CD14-positive monocyte (primary cell): ENCODE results near the gene LRRTM3. TPM values are rescaled to one million over a fixed set of nuclear protein-coding genes. Genes with fewer than 3 reads are reported as not detected.

Experiments
- DNase-seq, 3 donors: peaks; one replicate each; pipeline ENCODE4 v3.0.0-alpha.2; 2011 to 2022
- H2AFZ ChIP-seq: 2 replicates; pipeline ENCODE4 v1.6.0; 2012; ENCODE audit warnings: mild to moderate bottlenecking, low read depth, low read length, inconsistent platforms; ENCODE audit not compliant: insufficient read depth, poor library complexity, severe bottlenecking
- H3K27ac ChIP-seq, 2 donors: 1 replicate in 1 of 2; 2 replicates in 1 of 2; pipeline ENCODE4 v1.5.1; 2012 to 2013; ENCODE audit warnings: low read length in 2 of 2, control low read depth in 1 of 2, inconsistent platforms in 1 of 2, low read depth in 1 of 2, mild to moderate bottlenecking in 1 of 2
- H3K27me3 ChIP-seq, 2 donors: one replicate each; pipeline versions ENCODE4 v1.6.0 to v1.6.1; 2011 to 2013; ENCODE audit warnings: low read length in 2 of 2; ENCODE audit not compliant: control insufficient read depth in 2 of 2, insufficient read depth in 2 of 2
- H3K36me3 ChIP-seq, 2 donors: replicated peaks in 1 of 2; 1 replicate in 1 of 2; 2 replicates in 1 of 2; pipeline versions ENCODE4 v1.5.1 to v1.6.1; 2012 to 2013; ENCODE audit warnings: low read length in 2 of 2, control low read depth in 1 of 2, inconsistent platforms in 1 of 2, mild to moderate bottlenecking in 1 of 2; ENCODE audit not compliant: insufficient read depth in 2 of 2, control insufficient read depth in 1 of 2
- H3K4me1 ChIP-seq, 2 donors: 1 replicate in 1 of 2; 2 replicates in 1 of 2; pipeline versions ENCODE4 v1.5.1 to v1.6.1; 2012 to 2013; ENCODE audit warnings: low read length in 2 of 2, control low read depth in 1 of 2, inconsistent platforms in 1 of 2, mild to moderate bottlenecking in 1 of 2, moderate library complexity in 1 of 2; ENCODE audit not compliant: insufficient read depth in 2 of 2, control insufficient read depth in 1 of 2
- H3K4me2 ChIP-seq: replicated peaks from 2 replicates; pipeline ENCODE3; 2012; ENCODE audit warnings: low read length, moderate library complexity, mild to moderate bottlenecking; ENCODE audit not compliant: poor library complexity, severe bottlenecking; ENCODE audit errors: extremely low read depth
- H3K4me3 ChIP-seq, 3 experiments: fragments of 200-600 bp in 1 of 3; sonication (generic) in 1 of 3; replicated peaks in 1 of 3; 1 replicate in 2 of 3; 2 replicates in 1 of 3; pipeline ENCODE4 v1.5.1; 2011 to 2013; ENCODE audit warnings: low read length in 3 of 3, mild to moderate bottlenecking in 3 of 3, control low read depth in 2 of 3, low read depth in 2 of 3, inconsistent platforms in 1 of 3, moderate library complexity in 1 of 3
- H3K79me2 ChIP-seq: 2 replicates; pipeline ENCODE4 v1.6.0; 2012; ENCODE audit warnings: mild to moderate bottlenecking, control low read depth, inconsistent platforms, low read length, moderate library complexity; ENCODE audit not compliant: insufficient read depth
- H3K9ac ChIP-seq: 2 replicates; pipeline ENCODE4 v1.6.0; 2017; ENCODE audit warnings: low read length, mild to moderate bottlenecking; ENCODE audit not compliant: insufficient read depth, poor library complexity, severe bottlenecking
- H3K9me3 ChIP-seq, 2 donors: replicated peaks in 1 of 2; 1 replicate in 1 of 2; 2 replicates in 1 of 2; pipeline versions ENCODE4 v1.5.1 to v1.6.1; 2012 to 2013; ENCODE audit warnings: low read length in 2 of 2, control low read depth in 1 of 2; ENCODE audit not compliant: control insufficient read depth in 1 of 2, insufficient read depth in 1 of 2
- H4K20me1 ChIP-seq: 2 replicates; pipeline ENCODE4 v1.6.0; 2012; ENCODE audit warnings: mild to moderate bottlenecking, low read length, control low read depth, moderate library complexity; ENCODE audit not compliant: insufficient read depth
- H3K27ac Mint-ChIP-seq, 7 donors: one replicate each; pipeline ENCODE4 v1.8.0; 2020; ENCODE audit warnings: mild to moderate bottlenecking in 7 of 7, mixed read lengths in 7 of 7, moderate library complexity in 6 of 7, inconsistent platforms in 2 of 7
- H3K27me3 Mint-ChIP-seq, 3 donors: one replicate each; pipeline ENCODE4 v1.8.0; 2021 to 2022; ENCODE audit warnings: low read depth in 3 of 3, mild to moderate bottlenecking in 3 of 3, mixed read lengths in 3 of 3, moderate library complexity in 3 of 3, inconsistent platforms in 1 of 3
- H3K36me3 Mint-ChIP-seq, 2 donors: one replicate each; pipeline ENCODE4 v1.8.0; 2020; ENCODE audit warnings: mixed read lengths in 2 of 2, inconsistent platforms in 1 of 2, mild to moderate bottlenecking in 1 of 2
- H3K4me1 Mint-ChIP-seq: one replicate; pipeline ENCODE4 v1.8.0; 2020; ENCODE audit warnings: mild to moderate bottlenecking, mixed read lengths
- H3K4me3 Mint-ChIP-seq, 2 donors: one replicate each; pipeline ENCODE4 v1.8.0; 2020; ENCODE audit warnings: mild to moderate bottlenecking in 2 of 2, mixed read lengths in 2 of 2, moderate library complexity in 1 of 2
- H3K9me3 Mint-ChIP-seq, 7 donors: one replicate each; pipeline ENCODE4 v1.8.0; 2020 to 2022; ENCODE audit warnings: mixed read lengths in 7 of 7, mild to moderate bottlenecking in 6 of 7, moderate library complexity in 6 of 7, inconsistent platforms in 2 of 7
- CTCF ChIP-seq: fragments of 200-600 bp; IDR thresholded peaks from one replicate; pipeline ENCODE4 v1.8.0; 2022; ENCODE audit warnings: antibody characterized with exemption, mild to moderate bottlenecking
- WGBS: methylation state at CpG from one replicate; pipeline ENCODE4 v1.1.5; 2013; ENCODE audit warnings: missing lambda C conversion rate; ENCODE audit not compliant: insufficient coverage; 5-methylcytosine and 5-hydroxymethylcytosine counted together
- intact Hi-C, 2 donors: fragments of 100-400 bp; cut with micrococcal nuclease; formaldehyde crosslinking; loops; one replicate each; pipeline versions ENCODE4 v1.15.0 to v1.15.1; 2023
- polyA plus RNA-seq, 3 donors: library from polyadenylated mRNA; depleted of rRNA in 1 of 3; unstranded in 2 of 3; stranded (reverse) in 1 of 3; fragments of 300-500 nt in 2 of 3; fragments of >200 nt in 1 of 3; fragmentation: Illumina TruSeq in 2 of 3; gene quantifications; 1 replicate in 2 of 3; 2 replicates in 1 of 3; pipeline ENCODE4 v1.2.3, GENCODE V29; 2012 to 2021

LRRTM3 gene
- polyA plus RNA-seq, 3 donors = not detected

DNA sequence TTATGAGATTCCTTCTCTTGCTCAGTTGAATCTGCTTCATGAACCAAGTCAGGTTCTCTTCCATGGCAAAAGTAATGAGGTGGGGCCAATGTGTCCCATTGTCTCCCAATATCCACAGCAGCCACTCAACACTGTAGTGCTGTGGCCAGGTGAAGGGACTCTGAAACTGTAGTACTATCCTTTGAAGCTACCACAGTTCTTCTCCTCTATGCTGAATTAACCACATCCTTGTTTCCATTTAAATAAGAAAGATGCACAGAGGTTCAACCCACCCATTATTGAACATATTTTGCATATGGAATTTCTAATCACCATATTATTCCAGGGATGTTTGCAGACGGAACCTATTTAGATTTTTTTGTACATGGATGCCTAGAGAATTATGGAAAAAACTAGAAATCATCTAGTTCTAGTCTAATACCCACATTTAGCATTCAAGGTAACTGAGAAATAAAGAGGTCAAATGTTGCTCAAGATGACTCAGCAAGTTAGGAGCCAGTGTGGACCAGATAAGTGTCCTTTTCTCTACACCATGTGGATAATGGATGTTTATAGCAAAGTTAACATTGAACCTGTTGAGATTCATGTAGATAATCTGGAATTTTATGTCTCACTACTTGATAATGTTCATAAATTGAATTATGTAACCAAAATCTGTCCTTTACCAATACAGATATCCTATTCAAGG lies 64.5 kb downstream of the LRRTM3 start:
- H3K4me1 ChIP-seq = no peaks in the 10 kb centered on the region

DNA sequence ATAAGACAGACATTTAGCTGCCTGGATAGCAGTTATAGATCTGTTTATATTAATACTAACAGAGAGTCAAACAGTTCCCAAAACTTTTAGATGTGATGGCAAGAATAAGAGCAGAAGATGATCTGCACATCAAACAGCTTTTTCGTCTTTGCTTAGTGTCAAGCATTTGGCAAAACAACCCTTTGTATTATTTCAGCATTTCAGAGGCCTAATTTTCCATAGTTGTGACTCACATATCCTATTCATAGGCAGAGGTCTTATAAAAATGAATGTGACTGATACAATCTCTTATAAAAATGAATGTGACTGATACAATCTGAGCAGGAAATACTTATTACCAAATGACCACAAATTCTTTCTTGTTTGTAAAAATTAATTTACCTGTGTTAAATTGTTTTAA lies 71.2 kb downstream of the LRRTM3 start:
- no CpG with 5 or more reads among the region's 1 CpG for WGBS
- DNase-seq = no peak
- Mint-ChIP-seq H3K36me3 (no peaks in the 10 kb centered on the region), H3K27ac (no peak overlapping the region), H3K27me3 (no peaks in the 10 kb centered on the region), H3K4me1 (no peaks in the 10 kb centered on the region), H3K9me3 (peaks cover 0 to 2% (median 0%) of the 10 kb centered on the region in 7 donors), H3K4me3 (no peak overlapping the region)
- H3K4me3 ChIP-seq = no peak overlapping the region
- no peaks in the 10 kb centered on the region for H3K79me2 ChIP-seq
- TF ChIP-seq CTCF = no peak
- H3K9ac ChIP-seq = no peak overlapping the region
- no peaks in the 10 kb centered on the region for H3K4me1 ChIP-seq
- H3K9me3 ChIP-seq = no peaks in the 10 kb centered on the region
- no peaks in the 10 kb centered on the region for H4K20me1 ChIP-seq
- intact Hi-C loops = no loop called here
- H3K4me2 ChIP-seq = no peak overlapping the region
- H2AFZ ChIP-seq = no peak overlapping the region
- H3K27me3 ChIP-seq = no peaks in the 10 kb centered on the region
- no peaks in the 10 kb centered on the region for H3K36me3 ChIP-seq
- H3K27ac ChIP-seq = no peak overlapping the region

More for the DNA sequence above, 64.5 kb downstream of the LRRTM3 start:
- Mint-ChIP-seq H3K4me3 (no peak overlapping the region), H3K9me3 (no peaks in the 10 kb centered on the region), H3K4me1 (no peaks in the 10 kb centered on the region), H3K36me3 (no peaks in the 10 kb centered on the region), H3K27me3 (peaks cover 0 to 2% (median 0%) of the 10 kb centered on the region in 3 donors), H3K27ac (no peak overlapping the region)
- DNase-seq = no peak
- Histone ChIP-seq H3K9ac (no peak overlapping the region), H3K9me3 (no peaks in the 10 kb centered on the region), H3K4me2 (no peak overlapping the region), H4K20me1 (no peaks in the 10 kb centered on the region), H3K79me2 (no peaks in the 10 kb centered on the region), H3K27ac (no peak overlapping the region), H3K27me3 (no peaks in the 10 kb centered on the region), H3K36me3 (no peaks in the 10 kb centered on the region), H3K4me3 (no peak overlapping the region), H2AFZ (no peak overlapping the region)
- intact Hi-C loops = no loop called here
- no peak for TF ChIP-seq CTCF
- WGBS = no CpG with 5 or more reads among the region's 1 CpG
